Skin epidermis (tissue), 12 donors: ENCODE results near the gene RGS7BP.

Source experiments
- H3K27ac ChIP-seq, 21 experiments: fragments of 200-600 bp; sonication (generic) in 11 of 21; one replicate each; pipeline ENCODE4 v1.5.0; 2020; ENCODE audit warnings: mild to moderate bottlenecking in 3 of 21, inconsistent platforms in 2 of 21, moderate library complexity in 2 of 21
- H3K4me3 ChIP-seq, 7 experiments: fragments of 200-600 bp; sonication (generic) in 2 of 7; one replicate each; pipeline ENCODE4 v1.5.0; 2020; ENCODE audit warnings: inconsistent platforms in 2 of 7, mild to moderate bottlenecking in 2 of 7, moderate library complexity in 1 of 7

Gene RGS7BP

GRCh38 chr5:64505769-64506566 lies at the start of gene RGS7BP:
RGS7BP (plus strand) TSS chr5:64506015; CDS start chr5:64506625, 610 bp downstream.
- H3K27ac ChIP-seq, result no peak within 1 kb of the TSS

GRCh38 chr5:64457846-64458245 lies 48.0 kb upstream of the RGS7BP start:
- Histone ChIP-seq H3K4me3 (no peak overlapping the region), H3K27ac (no peak overlapping the region)

More at GRCh38 chr5:64505769-64506566, at the start of gene RGS7BP:
- H3K4me3 ChIP-seq, result peak within 1 kb of the TSS in 5 of 7 experiments; percentile 18 to 37 (median 34)

DNA sequence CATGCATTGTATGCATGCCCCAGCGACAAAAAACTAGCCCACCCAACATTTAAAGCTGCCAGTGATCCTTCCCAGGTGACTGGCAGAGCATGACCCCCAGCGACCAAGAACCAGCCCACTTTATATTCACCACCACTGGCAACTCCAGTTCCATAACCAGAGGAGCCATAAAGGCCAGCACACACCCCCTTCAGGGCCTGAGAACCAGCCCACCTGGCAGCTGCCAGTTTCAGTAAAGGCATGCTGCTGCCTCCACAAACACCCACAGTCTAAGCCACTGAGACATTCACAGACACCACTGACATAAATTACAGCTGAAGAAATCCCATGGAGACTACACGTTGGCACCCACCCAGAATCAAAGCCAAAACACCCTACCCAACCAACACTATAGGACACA lies 46.9 kb upstream of the RGS7BP start:
- H3K27ac ChIP-seq, result no peak overlapping the region
- no peak overlapping the region for H3K4me3 ChIP-seq

DNA sequence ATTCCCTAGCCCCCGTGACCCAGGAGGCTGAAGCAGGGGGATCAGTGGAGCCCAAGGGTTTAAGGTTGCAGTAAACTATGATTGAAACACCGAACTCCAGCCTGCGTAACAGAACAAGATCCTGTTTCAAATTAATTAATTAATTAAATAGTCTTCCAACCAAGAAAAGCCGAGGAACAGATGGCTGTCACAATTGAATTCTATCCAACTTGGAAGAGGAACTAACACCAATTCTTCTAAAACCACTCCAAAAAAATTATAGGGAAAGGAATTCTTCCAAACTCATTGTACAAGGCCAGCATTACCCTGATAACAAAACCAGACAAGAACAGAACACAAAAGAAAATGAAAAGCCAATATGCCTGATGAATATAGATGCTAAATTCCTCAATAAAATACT lies 43.4 kb upstream of the RGS7BP start:
- Histone ChIP-seq H3K4me3 (no peak overlapping the region), H3K27ac (no peak overlapping the region)

DNA sequence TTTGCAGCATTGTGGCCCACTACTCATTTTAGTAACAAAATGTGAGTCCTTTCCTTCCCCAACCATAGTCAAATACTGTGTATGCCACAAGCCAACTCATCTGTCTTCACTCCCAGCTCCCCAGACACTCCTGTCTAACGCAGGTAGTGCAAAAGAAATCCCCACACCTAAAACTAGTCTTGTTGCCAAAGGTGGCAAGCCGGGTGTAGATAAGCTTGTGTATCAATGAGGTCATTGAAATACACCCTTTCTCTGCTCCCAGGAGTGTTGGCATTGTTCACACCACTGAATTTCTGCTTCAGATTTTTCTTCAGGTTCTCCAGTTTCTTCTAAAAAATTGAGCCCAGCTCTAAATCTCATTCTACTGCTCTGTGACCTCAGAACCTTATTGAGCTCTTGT lies 19.7 kb upstream of the RGS7BP start:
- H3K4me3 ChIP-seq, result no peak overlapping the region
- no peak overlapping the region for H3K27ac ChIP-seq

- no peak overlapping the region for H3K27ac ChIP-seq
- no peak overlapping the region for H3K4me3 ChIP-seq
These were observed 18.5 kb upstream of the RGS7BP start for GRCh38 chr5:64487283-64487682.

GRCh38 chr5:64489857-64490256 lies 16.0 kb upstream of the RGS7BP start:
- H3K27ac ChIP-seq, result no peak overlapping the region
- H3K4me3 ChIP-seq, result no peak overlapping the region

- Histone ChIP-seq H3K4me3 (no peak overlapping the region), H3K27ac (no peak overlapping the region)
These were observed 8.4 kb upstream of the RGS7BP start for GRCh38 chr5:64497386-64497785.

- Histone ChIP-seq H3K4me3 (no peak overlapping the region), H3K27ac (no peak overlapping the region)
These were observed 3.6 kb upstream of the RGS7BP start for GRCh38 chr5:64502196-64502595.

DNA sequence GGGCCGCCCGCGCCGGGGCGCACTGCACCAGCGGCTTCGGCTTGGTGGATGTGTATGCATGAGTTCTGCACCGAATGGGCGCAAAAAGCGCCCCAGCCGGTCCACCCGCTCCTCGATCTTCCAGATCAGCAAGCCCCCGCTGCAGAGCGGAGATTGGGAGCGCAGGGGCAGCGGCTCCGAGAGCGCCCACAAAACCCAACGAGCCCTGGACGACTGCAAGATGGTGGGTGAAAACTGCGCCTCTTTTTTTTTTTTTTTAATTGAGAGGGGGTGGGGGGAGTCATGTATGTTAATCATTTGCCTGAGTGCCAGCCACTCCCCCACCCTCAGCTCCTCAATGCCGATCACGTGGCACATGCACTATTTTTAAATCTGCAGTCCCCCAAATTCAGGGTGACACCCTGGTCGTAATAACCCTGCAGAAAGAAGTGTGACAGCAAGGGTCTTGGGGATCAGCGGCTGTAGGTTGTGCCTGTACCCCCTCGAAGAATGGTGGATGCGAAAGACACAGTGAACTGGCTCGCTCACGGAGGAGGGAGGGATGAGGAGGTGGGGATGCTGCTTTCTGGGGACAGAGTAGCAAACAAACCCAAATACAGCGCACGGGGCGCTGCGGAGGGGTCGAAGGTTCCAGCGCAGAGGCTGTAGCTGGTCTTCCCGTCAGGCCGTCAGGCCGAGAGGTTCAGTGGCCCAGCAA lies 900 bp downstream of the RGS7BP start:
- peak overlapping the region in 5 of 7 experiments; percentile 18 to 37 (median 34) for H3K4me3 ChIP-seq
- H3K27ac ChIP-seq, result no peak overlapping the region

DNA sequence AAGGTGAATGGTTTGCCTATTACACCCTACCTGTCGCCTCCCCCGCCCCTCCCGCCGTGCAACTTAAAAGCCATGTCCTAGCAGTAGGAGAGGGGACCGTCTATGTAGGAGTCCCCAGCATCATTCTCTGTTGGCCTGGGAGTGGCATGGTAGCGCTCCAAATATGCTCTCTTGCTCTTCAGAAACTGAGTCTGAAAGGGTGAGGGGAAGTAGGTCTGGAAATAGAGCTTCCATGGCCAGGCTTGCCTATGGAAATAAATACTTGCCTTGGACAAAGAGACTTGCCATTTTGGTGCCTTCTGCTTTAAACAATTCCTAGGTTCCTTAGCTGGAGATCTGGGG lies 1.4 kb downstream of the RGS7BP start:
- no peak overlapping the region for H3K4me3 ChIP-seq
- no peak overlapping the region for H3K27ac ChIP-seq

DNA sequence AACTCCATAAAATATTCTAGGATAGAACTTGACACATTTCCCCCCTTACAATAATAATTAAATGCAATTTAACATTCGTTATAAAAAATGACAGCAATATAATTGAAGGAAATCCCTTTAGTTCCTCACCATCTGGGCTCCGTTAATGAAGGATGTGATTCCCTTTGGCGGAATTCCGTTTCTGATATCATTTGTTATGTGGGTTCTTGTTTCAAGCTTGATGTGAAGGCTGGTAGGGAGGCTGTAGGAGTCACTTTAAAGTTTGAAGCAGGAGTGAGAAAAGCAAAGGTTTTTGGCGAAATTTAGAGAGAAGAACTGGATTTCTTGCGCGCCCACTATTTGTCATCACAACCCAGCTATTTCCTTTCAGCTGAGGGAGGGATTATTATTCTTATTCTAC lies 4.0 kb downstream of the RGS7BP start:
- Histone ChIP-seq H3K4me3 (no peak overlapping the region), H3K27ac (no peak overlapping the region)

DNA sequence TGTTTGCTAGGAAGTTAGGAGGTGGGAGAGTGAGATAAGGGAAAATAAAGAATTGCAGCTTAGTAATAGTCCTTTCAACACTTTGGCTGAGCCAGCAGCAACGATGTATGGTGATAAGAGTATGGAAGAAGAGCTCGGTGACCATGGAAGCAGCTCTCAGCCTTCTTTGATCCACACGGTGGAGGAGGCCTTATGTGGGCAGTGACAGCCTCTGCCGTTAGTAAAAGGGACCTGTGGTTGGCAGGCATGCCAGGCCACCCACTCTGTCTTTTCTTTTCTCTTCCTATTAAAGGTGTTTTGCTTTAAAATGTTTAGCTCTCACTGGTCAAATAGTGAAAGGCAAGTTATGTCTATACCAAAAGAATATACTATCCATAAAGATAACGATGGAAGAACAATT lies 7.7 kb downstream of the RGS7BP start:
- Histone ChIP-seq H3K4me3 (no peak overlapping the region), H3K27ac (no peak overlapping the region)

DNA sequence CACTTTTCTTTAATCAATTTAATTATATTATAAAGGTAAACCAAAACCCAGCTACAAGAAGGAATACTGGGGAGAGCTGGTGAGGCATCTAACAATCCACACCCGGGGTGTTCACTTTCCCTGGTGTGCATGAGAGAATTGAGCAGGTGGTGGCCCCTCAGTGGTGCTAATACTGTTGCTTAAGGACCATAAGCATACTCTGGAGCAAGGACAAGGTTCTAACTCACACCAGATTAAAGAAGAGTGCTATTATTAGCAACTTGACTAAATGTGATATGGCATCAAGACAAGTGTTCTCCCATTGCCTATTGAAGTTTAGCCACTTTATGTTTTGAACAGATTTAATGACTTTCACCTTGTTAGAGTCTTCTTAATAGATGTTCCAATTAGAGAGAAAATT lies 8.8 kb downstream of the RGS7BP start:
- Histone ChIP-seq H3K4me3 (no peak overlapping the region), H3K27ac (no peak overlapping the region)

GRCh38 chr5:64516216-64516615 lies 10.4 kb downstream of the RGS7BP start:
- Histone ChIP-seq H3K27ac (no peak overlapping the region), H3K4me3 (no peak overlapping the region)

- no peak overlapping the region for H3K4me3 ChIP-seq
- no peak overlapping the region for H3K27ac ChIP-seq
These were observed 13.0 kb downstream of the RGS7BP start for GRCh38 chr5:64518793-64519192.

DNA sequence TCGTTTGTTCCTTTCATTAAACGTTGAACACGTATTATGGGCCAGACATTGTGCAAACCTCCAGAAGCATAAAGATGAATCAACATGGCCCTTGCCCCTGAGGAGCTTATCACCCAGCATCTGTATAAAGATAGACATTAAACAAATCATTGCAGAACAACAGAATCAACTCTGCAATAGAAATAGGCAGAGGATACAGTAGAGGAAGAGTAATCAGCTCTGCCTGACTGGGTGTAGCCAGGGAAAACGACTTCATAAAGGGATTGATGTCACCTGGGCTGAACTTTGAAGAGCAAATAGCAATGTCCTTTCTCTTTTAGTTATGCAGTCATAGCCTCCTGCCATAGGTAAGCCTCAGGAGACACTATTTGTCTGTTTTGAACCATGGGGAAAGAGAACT lies 13.4 kb downstream of the RGS7BP start:
- no peak overlapping the region for H3K4me3 ChIP-seq

GRCh38 chr5:64526734-64527439 lies 21.1 kb downstream of the RGS7BP start:
- Histone ChIP-seq H3K27ac (no peak overlapping the region), H3K4me3 (no peak overlapping the region)

More for the DNA sequence above, 13.4 kb downstream of the RGS7BP start:
- H3K27ac ChIP-seq, result no peak overlapping the region

DNA sequence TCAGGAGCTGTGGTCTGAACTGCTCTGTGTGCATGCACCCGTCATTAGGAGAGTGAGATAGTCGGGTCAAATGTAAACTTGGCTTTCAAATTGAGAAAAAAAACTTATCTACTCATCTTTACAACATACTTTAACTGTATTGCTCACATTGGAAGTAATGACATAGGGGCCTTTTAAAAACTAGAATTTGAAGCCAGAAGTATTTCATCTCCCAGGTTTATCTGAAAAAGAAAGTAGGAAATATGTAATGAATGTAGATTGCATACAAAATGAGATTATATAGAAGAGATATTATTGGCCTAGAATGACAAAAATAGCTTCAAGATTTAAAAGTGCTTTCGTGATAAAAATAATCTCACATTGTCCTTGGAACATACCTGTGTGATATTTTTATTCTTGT lies 24.3 kb downstream of the RGS7BP start:
- Histone ChIP-seq H3K27ac (no peak overlapping the region), H3K4me3 (no peak overlapping the region)

DNA sequence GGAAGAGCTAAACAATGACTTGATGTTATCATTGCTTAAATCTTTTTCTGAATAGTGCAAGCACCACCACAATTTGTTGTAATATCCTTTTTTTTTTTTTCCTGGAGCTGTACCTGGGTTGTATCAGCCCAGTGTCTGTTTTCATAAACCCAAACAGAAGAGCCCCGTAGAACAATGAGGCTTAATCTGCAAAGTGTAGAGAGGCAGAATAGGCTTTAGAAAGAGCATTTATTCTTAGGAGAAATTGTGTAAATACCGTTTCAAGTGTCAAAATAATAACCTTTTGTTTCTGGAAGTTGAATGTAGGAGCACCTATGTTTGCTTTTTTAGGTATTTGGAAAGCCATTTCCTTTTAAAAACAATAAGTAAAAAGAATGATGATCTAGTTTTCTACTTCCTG lies 26.4 kb downstream of the RGS7BP start:
- no peak overlapping the region for H3K27ac ChIP-seq
- no peak overlapping the region for H3K4me3 ChIP-seq

DNA sequence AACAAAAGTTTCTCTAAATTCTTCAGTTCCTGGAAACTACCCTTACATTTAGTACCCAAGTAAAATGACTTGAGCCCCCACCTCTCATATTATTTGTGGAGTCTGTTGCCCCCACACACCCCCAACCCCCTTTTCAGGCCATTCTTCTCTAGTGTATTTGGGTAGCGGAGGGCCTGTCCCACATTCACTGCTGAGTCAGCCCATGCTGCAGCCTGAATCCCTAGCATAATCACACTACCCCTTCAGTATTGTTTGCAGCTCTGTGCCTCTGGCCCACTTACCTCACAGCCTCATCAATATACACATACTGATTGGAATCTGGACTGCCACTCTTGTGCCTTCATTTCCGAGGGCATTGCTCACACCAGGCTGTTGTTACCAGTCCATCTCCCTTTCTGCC lies 26.8 kb downstream of the RGS7BP start:
- Histone ChIP-seq H3K4me3 (no peak overlapping the region), H3K27ac (no peak overlapping the region)
